Trophoblast cell (in vitro differentiated cells and primary cell): ENCODE data around the gene WNT7B.

Source experiments
- DNase-seq, 2 donors: peaks; one replicate each; pipeline ENCODE4 v3.0.0-alpha.2; 2016
- H2AFZ ChIP-seq: 2 replicates; pipeline ENCODE4 v1.6.1; 2013; ENCODE audit warnings: low read length, moderate library complexity, mild to moderate bottlenecking; ENCODE audit not compliant: insufficient read depth, poor library complexity
- H2AK5ac ChIP-seq: 2 replicates; pipeline ENCODE4 v1.6.1; 2013; ENCODE audit warnings: mild to moderate bottlenecking, low read length
- H2BK120ac ChIP-seq: 2 replicates; pipeline ENCODE4 v1.6.1; 2013; ENCODE audit warnings: low read length, mild to moderate bottlenecking, moderate library complexity; ENCODE audit not compliant: insufficient read depth, poor library complexity
- H2BK12ac ChIP-seq: 2 replicates; pipeline ENCODE4 v1.6.1; 2013; ENCODE audit warnings: mild to moderate bottlenecking, low read length, moderate library complexity
- H2BK5ac ChIP-seq: 2 replicates; pipeline ENCODE4 v1.6.1; 2013; ENCODE audit warnings: low read length, low read depth, moderate library complexity, mild to moderate bottlenecking; ENCODE audit not compliant: poor library complexity
- H3K14ac ChIP-seq: 2 replicates; pipeline ENCODE4 v1.6.1; 2013; ENCODE audit warnings: mild to moderate bottlenecking, low read length
- H3K18ac ChIP-seq: 2 replicates; pipeline ENCODE4 v1.6.1; 2013; ENCODE audit warnings: mild to moderate bottlenecking, low read length
- H3K23ac ChIP-seq: 2 replicates; pipeline ENCODE4 v1.6.1; 2013; ENCODE audit warnings: low read length
- H3K27ac ChIP-seq: 2 replicates; pipeline ENCODE4 v1.5.1; 2013; ENCODE audit warnings: low read depth, mild to moderate bottlenecking, inconsistent platforms, low read length, moderate library complexity
- H3K27me3 ChIP-seq: 2 replicates; pipeline ENCODE4 v1.6.1; 2013; ENCODE audit warnings: inconsistent platforms, mild to moderate bottlenecking, low read length, moderate library complexity; ENCODE audit not compliant: insufficient read depth
- H3K36me3 ChIP-seq, 2 experiments: 1 replicate in 1 of 2; 2 replicates in 1 of 2; pipeline ENCODE4 v1.6.1; 2013; ENCODE audit warnings: low read length in 2 of 2, mild to moderate bottlenecking in 2 of 2, moderate library complexity in 1 of 2; ENCODE audit not compliant: insufficient read depth in 2 of 2, control insufficient read depth in 1 of 2
- H3K4ac ChIP-seq: 2 replicates; pipeline ENCODE4 v1.6.1; 2013; ENCODE audit warnings: low read depth, mild to moderate bottlenecking, low read length, moderate library complexity
- H3K4me1 ChIP-seq, 2 experiments: 1 replicate in 1 of 2; 2 replicates in 1 of 2; pipeline ENCODE4 v1.6.1; 2013; ENCODE audit warnings: low read length in 2 of 2, mild to moderate bottlenecking in 2 of 2, moderate library complexity in 1 of 2; ENCODE audit not compliant: insufficient read depth in 2 of 2, control insufficient read depth in 1 of 2
- H3K4me2 ChIP-seq: 2 replicates; pipeline ENCODE4 v1.6.1; 2013; ENCODE audit warnings: inconsistent platforms, mild to moderate bottlenecking, low read length, moderate library complexity
- H3K4me3 ChIP-seq: 2 replicates; pipeline ENCODE4 v1.5.1; 2013; ENCODE audit warnings: mild to moderate bottlenecking, low read depth, low read length, inconsistent platforms
- H3K79me1 ChIP-seq: one replicate; pipeline ENCODE4 v1.6.1; 2013; ENCODE audit warnings: low read length
- H3K79me2 ChIP-seq: 2 replicates; pipeline ENCODE4 v1.6.1; 2013; ENCODE audit warnings: low read length, mild to moderate bottlenecking; ENCODE audit not compliant: control insufficient read depth, insufficient read depth, poor library complexity
- H3K9ac ChIP-seq: 2 replicates; pipeline ENCODE4 v1.6.1; 2013; ENCODE audit warnings: mild to moderate bottlenecking, low read length
- H3K9me3 ChIP-seq: 2 replicates; pipeline ENCODE4 v1.6.1; 2013; ENCODE audit warnings: low read depth, mild to moderate bottlenecking, control low read depth, inconsistent platforms, low read length; ENCODE audit not compliant: insufficient read depth
- H4K12ac ChIP-seq: 2 replicates; pipeline ENCODE4 v1.6.1; 2013; ENCODE audit warnings: low read depth, mild to moderate bottlenecking, low read length, moderate library complexity
- H4K8ac ChIP-seq: 2 replicates; pipeline ENCODE4 v1.6.1; 2013; ENCODE audit warnings: low read depth, mild to moderate bottlenecking, low read length, moderate library complexity
- H4K91ac ChIP-seq: one replicate; pipeline ENCODE4 v1.6.1; 2013; ENCODE audit warnings: low read depth, mild to moderate bottlenecking, low read length, moderate library complexity
- WGBS: extraction: QIAGEN DNeasy Blood & Tissue Kit; methylation state at CpG from one replicate; pipeline ENCODE4 v1.1.7; 2013; ENCODE audit warnings: missing lambda C conversion rate; ENCODE audit not compliant: insufficient read length, insufficient coverage; ENCODE audit errors: extremely low coverage; 5-methylcytosine and 5-hydroxymethylcytosine counted together

Gene WNT7B

DNA sequence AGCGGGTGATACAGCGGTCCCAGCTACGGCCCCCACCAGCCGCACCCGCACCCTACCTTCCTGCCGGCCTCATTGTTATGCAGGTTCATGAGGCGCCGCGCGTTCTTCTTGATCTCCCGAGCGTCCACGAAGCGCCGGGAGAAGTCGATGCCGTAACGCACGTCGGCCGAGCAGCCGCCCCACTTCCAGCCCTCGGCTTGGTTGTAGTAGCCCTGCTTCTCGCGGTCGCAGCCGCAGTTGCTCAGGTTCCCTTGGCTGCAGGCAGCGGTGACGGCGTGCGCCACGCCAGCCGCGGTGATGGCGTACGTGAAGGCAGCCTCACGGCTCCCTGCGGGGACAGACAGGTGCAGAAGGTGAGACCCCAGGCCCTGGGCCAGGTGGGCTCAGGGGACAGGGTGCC, 45.9 kb downstream of the WNT7B start:
- H3K79me1 ChIP-seq: no peaks in the 10 kb centered on the region
- H2AK5ac ChIP-seq: no peak overlapping the region
- H2AFZ ChIP-seq: no peak overlapping the region
- H4K91ac ChIP-seq: no peak overlapping the region
- no peak overlapping the region for H3K18ac ChIP-seq
- DNase-seq: no peak
- no CpG with 5 or more reads among the region's 38 CpGs for WGBS
- H3K4ac ChIP-seq: no peak overlapping the region
- no peak overlapping the region for H3K23ac ChIP-seq
- H4K8ac ChIP-seq: no peak overlapping the region
- no peak overlapping the region for H2BK5ac ChIP-seq
- H3K27ac ChIP-seq: no peak overlapping the region
- no peaks in the 10 kb centered on the region for H3K9me3 ChIP-seq
- H3K4me3 ChIP-seq: no peak overlapping the region
- no peak overlapping the region for H2BK12ac ChIP-seq
- no peak overlapping the region for H4K12ac ChIP-seq
- no peak overlapping the region for H2BK120ac ChIP-seq
- no peaks in the 10 kb centered on the region for H3K79me2 ChIP-seq
- H3K9ac ChIP-seq: no peak overlapping the region
- no peaks in the 10 kb centered on the region for H3K27me3 ChIP-seq
- H3K4me1 ChIP-seq: no peaks in the 10 kb centered on the region
- H3K4me2 ChIP-seq: no peak overlapping the region
- H3K36me3 ChIP-seq: no peaks in the 10 kb centered on the region
- H3K14ac ChIP-seq: no peak overlapping the region

DNA sequence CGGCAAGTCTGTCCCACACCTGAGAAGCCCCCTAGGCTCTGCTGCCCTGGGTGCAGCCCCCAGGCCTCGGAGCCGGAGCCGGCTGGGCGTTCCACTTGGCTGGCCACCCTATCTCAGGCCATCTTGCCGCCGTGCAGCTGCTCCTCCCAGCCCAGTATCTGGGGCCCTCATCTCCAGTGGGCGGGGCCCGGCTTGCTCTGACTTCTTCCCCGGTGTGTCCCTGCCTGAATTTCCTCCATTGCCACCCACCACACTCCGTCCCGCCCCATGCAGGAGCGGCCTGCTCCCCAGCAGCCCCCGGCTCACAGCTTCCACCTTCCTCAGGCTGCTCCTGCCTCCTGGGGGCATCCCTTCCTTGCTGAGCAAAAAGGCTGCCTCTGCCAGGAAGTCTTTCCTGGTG, 46.6 kb downstream of the WNT7B start:
- H2AK5ac ChIP-seq: no peak overlapping the region
- no peak for DNase-seq
- H3K18ac ChIP-seq: no peak overlapping the region
- H2BK5ac ChIP-seq: no peak overlapping the region
- no peaks in the 10 kb centered on the region for H3K9me3 ChIP-seq
- no peak overlapping the region for H3K4ac ChIP-seq
- H3K9ac ChIP-seq: no peak overlapping the region
- no peak overlapping the region for H3K27ac ChIP-seq
- H2BK120ac ChIP-seq: no peak overlapping the region
- no peak overlapping the region for H2AFZ ChIP-seq
- H3K23ac ChIP-seq: no peak overlapping the region
- H4K91ac ChIP-seq: no peak overlapping the region
- H3K4me2 ChIP-seq: no peak overlapping the region
- H3K4me3 ChIP-seq: no peak overlapping the region
- H4K8ac ChIP-seq: no peak overlapping the region
- no peak overlapping the region for H3K14ac ChIP-seq
- WGBS: no CpG with 5 or more reads among the region's 14 CpGs
- H3K79me1 ChIP-seq: no peaks in the 10 kb centered on the region
- no peaks in the 10 kb centered on the region for H3K36me3 ChIP-seq
- H3K79me2 ChIP-seq: no peaks in the 10 kb centered on the region
- no peaks in the 10 kb centered on the region for H3K27me3 ChIP-seq
- H4K12ac ChIP-seq: no peak overlapping the region
- H3K4me1 ChIP-seq: no peaks in the 10 kb centered on the region
- H2BK12ac ChIP-seq: no peak overlapping the region

DNA sequence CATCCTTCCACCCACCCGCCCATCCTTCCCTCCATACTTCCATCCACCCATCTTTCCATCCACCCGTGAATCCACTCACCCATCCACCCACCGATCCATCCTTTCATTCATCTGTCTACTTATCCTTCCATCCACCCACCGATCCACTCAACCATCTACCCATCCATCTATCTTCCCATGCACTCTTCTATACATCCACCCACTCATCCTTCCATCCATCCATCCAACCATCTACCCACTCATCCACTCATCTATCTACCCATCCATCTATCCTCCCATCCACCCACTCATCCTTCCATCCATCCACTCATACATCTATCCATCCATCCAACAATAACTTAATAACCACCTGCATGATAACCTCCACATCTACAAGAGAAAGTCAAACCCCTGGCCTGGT, 47.3 kb downstream of the WNT7B start:
- H2BK120ac ChIP-seq: no peak overlapping the region
- no peak for DNase-seq
- H3K79me2 ChIP-seq: no peaks in the 10 kb centered on the region
- no peak overlapping the region for H4K12ac ChIP-seq
- H3K9ac ChIP-seq: no peak overlapping the region
- no peak overlapping the region for H3K4me2 ChIP-seq
- no peak overlapping the region for H3K27ac ChIP-seq
- no peaks in the 10 kb centered on the region for H3K36me3 ChIP-seq
- H2BK5ac ChIP-seq: no peak overlapping the region
- H2BK12ac ChIP-seq: no peak overlapping the region
- H3K18ac ChIP-seq: no peak overlapping the region
- no peak overlapping the region for H3K14ac ChIP-seq
- no peak overlapping the region for H4K8ac ChIP-seq
- WGBS: 100% methylated on average over 3 of the region's 4 CpGs
- H4K91ac ChIP-seq: no peak overlapping the region
- no peaks in the 10 kb centered on the region for H3K79me1 ChIP-seq
- H3K4me3 ChIP-seq: no peak overlapping the region
- H2AFZ ChIP-seq: no peak overlapping the region
- no peaks in the 10 kb centered on the region for H3K27me3 ChIP-seq
- H3K4me1 ChIP-seq: no peaks in the 10 kb centered on the region
- no peaks in the 10 kb centered on the region for H3K9me3 ChIP-seq
- H3K23ac ChIP-seq: no peak overlapping the region
- no peak overlapping the region for H3K4ac ChIP-seq
- H2AK5ac ChIP-seq: no peak overlapping the region

DNA sequence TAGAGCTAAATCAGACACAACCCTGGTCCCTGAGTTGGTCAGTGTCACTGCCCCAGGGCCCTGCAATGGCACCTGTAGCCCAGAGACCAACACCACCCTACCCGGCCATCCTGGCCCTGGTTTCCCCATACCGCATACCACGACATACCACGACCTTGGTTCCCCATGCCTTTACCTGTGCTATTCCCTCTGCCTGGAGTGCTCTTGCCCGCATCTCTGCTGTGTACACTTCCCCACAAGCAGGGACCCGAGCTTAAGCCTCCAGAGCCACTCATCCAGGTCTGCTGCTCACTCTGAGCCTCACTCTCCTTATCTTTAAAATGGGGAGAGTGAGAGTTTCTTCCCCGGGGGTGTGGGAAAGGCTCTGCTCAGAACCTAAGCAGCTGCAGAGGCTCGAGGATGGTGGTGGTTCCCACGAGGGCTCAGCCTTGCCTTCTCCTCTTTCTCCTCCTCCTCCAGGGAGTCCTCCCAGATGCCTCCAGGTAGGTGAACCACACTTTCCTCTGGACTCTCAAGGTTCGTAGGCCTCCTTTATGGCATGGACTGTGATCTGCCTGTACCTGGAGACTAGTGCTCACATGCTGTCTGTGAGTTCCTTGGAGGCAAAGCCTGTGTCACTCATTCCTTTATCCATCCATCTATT, 48.1 kb downstream of the WNT7B start:
- H4K8ac ChIP-seq: no peak overlapping the region
- no peaks in the 10 kb centered on the region for H3K4me1 ChIP-seq
- H2BK12ac ChIP-seq: no peak overlapping the region
- H3K4me2 ChIP-seq: no peak overlapping the region
- H4K91ac ChIP-seq: no peak overlapping the region
- H2BK120ac ChIP-seq: no peak overlapping the region
- no peak overlapping the region for H2AFZ ChIP-seq
- H3K14ac ChIP-seq: no peak overlapping the region
- no peaks in the 10 kb centered on the region for H3K27me3 ChIP-seq
- H3K4me3 ChIP-seq: no peak overlapping the region
- H3K4ac ChIP-seq: no peak overlapping the region
- WGBS: no CpG with 5 or more reads among the region's 10 CpGs
- no peaks in the 10 kb centered on the region for H3K36me3 ChIP-seq
- no peak overlapping the region for H2BK5ac ChIP-seq
- no peaks in the 10 kb centered on the region for H3K79me1 ChIP-seq
- H3K23ac ChIP-seq: no peak overlapping the region
- H3K9ac ChIP-seq: no peak overlapping the region
- H3K27ac ChIP-seq: no peak overlapping the region
- H2AK5ac ChIP-seq: no peak overlapping the region
- no peak overlapping the region for H3K18ac ChIP-seq
- H3K9me3 ChIP-seq: no peaks in the 10 kb centered on the region
- no peak overlapping the region for H4K12ac ChIP-seq
- peak; percentile 63 to 74 for DNase-seq
- H3K79me2 ChIP-seq: no peaks in the 10 kb centered on the region
